Measurements from ENCODE around the gene FBF1. TPM values are rescaled to one million over a fixed set of nuclear protein-coding genes. Genes with fewer than 3 reads are reported as not detected.

The FBF1 gene
- total and polyA plus RNA-seq, 2 of the 4 experiments (the other 2 are of a cell fraction): 4.5 to 8.0 TPM

GRCh38 chr17:75941442-75941819 lies 589 bp upstream of the FBF1 start:
- Histone ChIP-seq H2AK9ac (replicated peaks; ENCODE audit: low read depth, low read length, poor library complexity) (no peak overlapping the region), H2AFZ (replicated peaks; ENCODE audit: low read length, poor library complexity) (peak overlapping the region; percentile 76), H3K14ac (replicated peaks; ENCODE audit: low read depth, low read length) (peak overlapping the region; percentile 34; the same call in 1 of the 2 replicates), H3K9me3 (ENCODE audit: control insufficient read depth, insufficient read depth, low read length) (no peaks in the 10 kb centered on the region), H3K56ac (ENCODE audit: extremely low read depth, insufficient read depth, low read length) (no peak overlapping the region), H2BK20ac (ENCODE audit: low read depth, low read length) (no peak overlapping the region), H3K4ac (ENCODE audit: low read depth, low read length) (no peak overlapping the region), H2AK5ac (ENCODE audit: low read depth, low read length) (no peak overlapping the region), H2BK5ac (ENCODE audit: low read depth, low read length, poor library complexity, severe bottlenecking) (no peak overlapping the region), H4K8ac (ENCODE audit: low read depth in 2 of 2, low read length in 2 of 2) (no peak overlapping the region; a peak in 1 of 4 replicates), H3K4me2 (ENCODE audit: low read depth, low read length) (peak overlapping the region; percentile 92), H3K9me1 (ENCODE audit: insufficient read depth, low read length) (peaks cover 5% of the 10 kb centered on the region; the same call in 1 of the 2 replicates), H3K4me1 (ENCODE audit: control insufficient read depth, insufficient read depth, low read length) (peaks cover 3% of the 10 kb centered on the region; the same call in 1 of the 2 replicates), H3K9ac (ENCODE audit: low read depth, low read length) (no peak overlapping the region; the same call in 1 of the 2 replicates), H3K18ac (ENCODE audit: low read depth, low read length) (no peak overlapping the region), H3K36me3 (ENCODE audit: control insufficient read depth, insufficient read depth, low read length) (peaks cover 2% of the 10 kb centered on the region), H4K91ac (ENCODE audit: insufficient read depth, low read depth, low read length) (no peak overlapping the region), H2BK120ac (ENCODE audit: low read depth, low read length) (no peak overlapping the region), H4K20me1 (ENCODE audit: insufficient read depth, low read length) (no peaks in the 10 kb centered on the region), H4K5ac (ENCODE audit: low read depth, low read length) (no peak overlapping the region), H2BK15ac (ENCODE audit: low read depth, low read length) (no peak overlapping the region), H3K23ac (ENCODE audit: low read depth, low read length) (no peak overlapping the region), H3K27me3 (ENCODE audit: control insufficient read depth, insufficient read depth, low read length) (no peaks in the 10 kb centered on the region), H3K79me1 (ENCODE audit: low read depth in 1 of 2, low read length in 2 of 2) (peaks cover 5 to 9% of the 10 kb centered on the region in 2 experiments; a peak in 2 of 4 replicates), H3K4me3 (ENCODE audit: insufficient read depth, low read depth, low read length) (peak overlapping the region; percentile 38; the same call in 1 of the 2 replicates), H3K27ac (ENCODE audit: insufficient read depth, low read length) (no peak overlapping the region; the same call in 1 of the 2 replicates)
- DNase-seq (no peak), ATAC-seq (ENCODE audit: low read depth) (no peak)
- in situ Hi-C loops (cut with MboI; ENCODE audit: low sequenced_read_pairs): no loop called here
- POLR2A ChIA-PET (ENCODE audit: unreplicated experiment): interaction anchor here (0.6 to 1.0 kb wide), 2 partner anchors 35 to 37 kb away, joined by 3 read pairs; partner anchors contain the start of genes ACOX1 and TEN1
- CTCF ChIA-PET: interaction anchor here (0.5 to 1.0 kb wide), 3 partner anchors 18 to 114 kb away, joined by 3 to 4 read pairs (median 4); no protein-coding TSS in a partner anchor
- BruUV-seq (replicated peaks): no TSS peak
- no peak for TF ChIP-seq RFX5 (IDR thresholded peaks at IDR 0.05; ENCODE audit: low read depth, low read length)
- no peak for TF ChIP-seq FOS (IDR thresholded peaks at IDR 0.05; ENCODE audit: low read depth, low read length)
- TF ChIP-seq CTCF (conservative IDR thresholded peaks at IDR 0.05; ENCODE audit: low read depth, low read length): no peak
- TF ChIP-seq RCOR1 (IDR thresholded peaks at IDR 0.05; ENCODE audit: insufficient replicate concordance, low read length): no peak
- TF ChIP-seq SMC3 (IDR thresholded peaks at IDR 0.05; ENCODE audit: low read depth, low read length): no peak
- intact Hi-C loops (cut with micrococcal nuclease): loop anchor here (5.0 kb wide), 1 partner anchor 34 kb away; no protein-coding TSS in a partner anchor
- no CpG with 5 or more reads among the region's 6 CpGs for WGBS, 2 experiments (ENCODE audit: extremely low coverage in 2 of 2, insufficient read length in 1 of 2)
- dilution Hi-C loops (cut with HindIII; ENCODE audit: low sequenced_read_pairs, unreplicated experiment): no loop called here
